PC-3 (cell line): Measurements from ENCODE around the gene AANAT. TPM values are rescaled to one million over a fixed set of nuclear protein-coding genes. Genes with fewer than 3 reads are reported as not detected.

Source experiments
- ATAC-seq: fragments of 200-7000 bp; cut with Tn5 transposase; 2 replicates; pipeline ENCODE4 v1.9.1; 2020; ENCODE audit warnings: mild to moderate bottlenecking, moderate library complexity
- BruUV-seq: library from RNA; stranded (reverse); fragments of 400-500 nt; replicated peaks from 2 replicates; lab custom pipeline; 2021; lab: Mats Ljungman, UMichigan
- CTCF ChIA-PET: fragments of 300-600 bp; sonication (Branson Sonifier 250); formaldehyde crosslinking; loops from one replicate; lab custom pipeline; 2022; ENCODE audit warnings: antibody characterized with exemption; lab: Charles Lee
- POLR2A ChIA-PET: fragments of 300-600 bp; sonication (Branson Sonifier 250); formaldehyde crosslinking; loops from one replicate; lab custom pipeline; 2022; ENCODE audit warnings: antibody characterized with exemption; ENCODE audit not compliant: unreplicated experiment; lab: Charles Lee
- DNase-seq: peaks from one replicate; pipeline ENCODE4 v3.0.0-alpha.2; 2015
- H2AFZ ChIP-seq: fragments of 300-600 bp; sonication (generic); 2 replicates; pipeline ENCODE4 v1.6.0; 2016; ENCODE audit warnings: antibody characterized with exemption, low read length
- H3F3A ChIP-seq: fragments of 300-600 bp; sonication (generic); one replicate; pipeline ENCODE4 v1.6.0; 2017; ENCODE audit warnings: antibody characterized with exemption, low read length, control low read depth, mild to moderate bottlenecking; ENCODE audit not compliant: unreplicated experiment
- H3K27ac ChIP-seq: fragments of 300-600 bp; sonication (generic); 2 replicates; pipeline ENCODE4 v1.5.1; 2016; ENCODE audit warnings: mild to moderate bottlenecking, low read length
- H3K27me3 ChIP-seq: fragments of 300-600 bp; sonication (generic); 2 replicates; pipeline ENCODE4 v1.6.1; 2016; ENCODE audit warnings: low read length, mixed read lengths
- H3K36me3 ChIP-seq: fragments of 300-600 bp; sonication (generic); 2 replicates; pipeline ENCODE4 v1.6.1; 2016; ENCODE audit warnings: low read depth, mixed run types, low read length, mixed read lengths
- H3K4me1 ChIP-seq: fragments of 300-600 bp; sonication (generic); 2 replicates; pipeline ENCODE4 v1.5.1; 2016; ENCODE audit warnings: low read length; ENCODE audit not compliant: insufficient read depth
- H3K4me2 ChIP-seq: fragments of 300-600 bp; sonication (generic); 2 replicates; pipeline ENCODE4 v1.6.0; 2016; ENCODE audit warnings: low read length
- H3K4me3 ChIP-seq: fragments of 300-600 bp; sonication (generic); 2 replicates; pipeline ENCODE4 v1.5.1; 2016; ENCODE audit warnings: mild to moderate bottlenecking, low read length, mixed read lengths
- H3K79me2 ChIP-seq: fragments of 300-600 bp; sonication (generic); 2 replicates; pipeline ENCODE4 v1.6.1; 2017; ENCODE audit warnings: low read length, mixed read lengths
- H3K9ac ChIP-seq: fragments of 300-600 bp; sonication (generic); 2 replicates; pipeline ENCODE4 v1.6.0; 2016; ENCODE audit warnings: mild to moderate bottlenecking, low read length
- H3K9me2 ChIP-seq: fragments of 300-600 bp; sonication (generic); replicated peaks from 2 replicates; pipeline ENCODE4 v1.6.1; 2016; ENCODE audit warnings: mixed run types, low read length, mixed read lengths
- H3K9me3 ChIP-seq: fragments of 300-600 bp; sonication (generic); 2 replicates; pipeline ENCODE4 v1.6.1; 2016; ENCODE audit warnings: low read length, mixed read lengths
- H4K20me1 ChIP-seq: fragments of 300-600 bp; sonication (generic); 2 replicates; pipeline ENCODE4 v1.6.1; 2016; ENCODE audit warnings: low read length, mixed read lengths
- EZH2 ChIP-seq: fragments of 300-600 bp; sonication (generic); IDR thresholded peaks from one replicate; pipeline ENCODE4 v1.6.1; 2017; ENCODE audit warnings: antibody characterized with exemption, mild to moderate bottlenecking, low read length; ENCODE audit not compliant: unreplicated experiment
- EZH2phosphoT487 ChIP-seq: fragments of 300-600 bp; sonication (generic); IDR thresholded peaks from 2 replicates; pipeline ENCODE4 v1.6.1; 2018; ENCODE audit warnings: mild to moderate bottlenecking, antibody characterized with exemption, low read length, borderline replicate concordance
- intact Hi-C: fragments of 100-400 bp; cut with micrococcal nuclease; formaldehyde crosslinking; loops from 2 replicates; pipeline ENCODE4 v1.9.0; 2023
- total RNA-seq: library from RNA; depleted of rRNA; stranded (reverse); fragments of >200 nt; gene quantifications from 2 replicates; pipeline ENCODE4 v1.2.3, GENCODE V29; 2014
- TF ChIP-seq, protein P1 (sequence below): fragments of 300-600 bp; sonication (generic); conservative IDR thresholded peaks from 2 replicates; pipeline ENCODE4 v1.5.1; 2017; ENCODE audit warnings: antibody characterized with exemption, low read depth, mild to moderate bottlenecking, low read length

The AANAT gene
- total RNA-seq, 1 experiment from 2014 or later = not detected

DNA sequence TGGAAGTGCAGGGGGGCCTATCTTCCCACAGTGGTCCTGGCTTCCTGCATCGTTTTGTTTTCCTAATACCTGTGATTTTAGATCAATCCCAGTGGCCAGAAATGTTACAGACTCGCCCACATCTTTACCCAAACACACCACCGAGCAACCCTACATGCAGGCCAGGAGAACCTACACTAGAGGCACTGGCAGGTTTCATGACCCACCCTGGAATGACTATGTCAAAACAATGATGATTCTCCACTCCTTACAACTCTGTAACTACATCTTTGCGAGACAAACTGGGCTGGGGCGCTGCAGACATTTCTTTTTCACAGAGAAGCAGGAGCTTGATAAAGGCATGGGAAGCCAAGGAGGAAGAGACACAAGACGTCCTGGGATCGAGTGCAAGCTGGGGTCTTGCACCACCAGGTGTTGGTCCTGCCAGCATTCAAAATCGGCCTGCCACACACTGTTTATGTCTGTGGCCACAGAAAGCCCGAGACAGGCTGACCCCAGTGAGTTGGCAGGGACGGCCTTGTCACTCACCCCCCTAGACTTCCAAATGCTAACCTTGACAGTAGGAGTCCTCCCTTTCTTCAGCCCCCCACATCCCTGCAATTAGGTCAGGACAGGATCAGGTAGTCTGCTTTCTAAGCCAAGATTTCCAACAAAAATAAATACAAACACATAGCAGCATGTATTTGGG lies 46.9 kb upstream of the AANAT start:
- POLR2A ChIA-PET = no interaction called here

DNA sequence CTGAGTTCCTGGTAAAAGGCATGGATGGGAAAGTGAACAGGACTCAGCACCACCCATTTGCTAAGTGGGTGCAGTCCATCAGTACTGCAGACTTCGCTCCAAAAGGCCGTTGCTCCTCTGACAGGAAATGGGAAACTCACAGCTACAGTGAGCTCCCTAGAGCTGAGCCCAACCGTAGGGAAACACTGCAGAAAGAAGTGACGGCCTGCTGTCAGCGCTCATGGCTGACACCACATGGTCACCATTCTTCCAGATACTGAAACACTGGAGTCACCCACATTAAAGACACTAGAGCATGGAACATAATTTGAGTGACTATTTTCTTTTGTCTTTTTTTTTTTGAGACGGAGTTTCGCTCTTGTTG lies 46.4 kb upstream of the AANAT start:
- Histone ChIP-seq H4K20me1 (peaks cover 24% of the 10 kb centered on the region), H3K9me3 (no peaks in the 10 kb centered on the region), H3K4me3 (no peak overlapping the region), H3K4me1 (no peaks in the 10 kb centered on the region), H3K4me2 (no peak overlapping the region), H2AFZ (no peak overlapping the region), H3K9me2 (no peaks in the 10 kb centered on the region), H3K27ac (no peak overlapping the region), H3K79me2 (peaks cover 89% of the 10 kb centered on the region), H3K27me3 (no peaks in the 10 kb centered on the region), H3K9ac (no peak overlapping the region), H3F3A (no peaks in the 10 kb centered on the region), H3K36me3 (peaks cover 15% of the 10 kb centered on the region; the same call in 1 of the 2 replicates)
- BruUV-seq = no TSS peak
- ChIA-PET CTCF (no interaction called here), POLR2A (no interaction called here)
- ATAC-seq = no peak; the same call in 1 of the 2 replicates
- TF ChIP-seq, protein P1, sequence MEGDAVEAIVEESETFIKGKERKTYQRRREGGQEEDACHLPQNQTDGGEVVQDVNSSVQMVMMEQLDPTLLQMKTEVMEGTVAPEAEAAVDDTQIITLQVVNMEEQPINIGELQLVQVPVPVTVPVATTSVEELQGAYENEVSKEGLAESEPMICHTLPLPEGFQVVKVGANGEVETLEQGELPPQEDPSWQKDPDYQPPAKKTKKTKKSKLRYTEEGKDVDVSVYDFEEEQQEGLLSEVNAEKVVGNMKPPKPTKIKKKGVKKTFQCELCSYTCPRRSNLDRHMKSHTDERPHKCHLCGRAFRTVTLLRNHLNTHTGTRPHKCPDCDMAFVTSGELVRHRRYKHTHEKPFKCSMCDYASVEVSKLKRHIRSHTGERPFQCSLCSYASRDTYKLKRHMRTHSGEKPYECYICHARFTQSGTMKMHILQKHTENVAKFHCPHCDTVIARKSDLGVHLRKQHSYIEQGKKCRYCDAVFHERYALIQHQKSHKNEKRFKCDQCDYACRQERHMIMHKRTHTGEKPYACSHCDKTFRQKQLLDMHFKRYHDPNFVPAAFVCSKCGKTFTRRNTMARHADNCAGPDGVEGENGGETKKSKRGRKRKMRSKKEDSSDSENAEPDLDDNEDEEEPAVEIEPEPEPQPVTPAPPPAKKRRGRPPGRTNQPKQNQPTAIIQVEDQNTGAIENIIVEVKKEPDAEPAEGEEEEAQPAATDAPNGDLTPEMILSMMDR = no peak
- no peak for TF ChIP-seq EZH2phosphoT487
- no peak for TF ChIP-seq EZH2
- DNase-seq = no peak
- intact Hi-C loops = no loop called here

More for the DNA sequence above, 46.9 kb upstream of the AANAT start:
- Histone ChIP-seq H3K9me3 (no peaks in the 10 kb centered on the region), H3K9me2 (no peaks in the 10 kb centered on the region), H3K4me3 (no peak overlapping the region), H4K20me1 (peaks cover 24% of the 10 kb centered on the region), H3K9ac (no peak overlapping the region), H3K4me2 (no peak overlapping the region), H3K27me3 (no peaks in the 10 kb centered on the region), H3K79me2 (peaks cover 87% of the 10 kb centered on the region), H3F3A (no peaks in the 10 kb centered on the region), H2AFZ (no peak overlapping the region), H3K27ac (no peak overlapping the region), H3K4me1 (no peaks in the 10 kb centered on the region), H3K36me3 (peaks cover 15% of the 10 kb centered on the region; the same call in 1 of the 2 replicates)
- DNase-seq (no peak), ATAC-seq (no peak)
- CTCF ChIA-PET = no interaction called here
- TF ChIP-seq EZH2phosphoT487 (no peak), EZH2 (no peak)
- TF ChIP-seq, protein P1 = no peak
- intact Hi-C loops = no loop called here
- BruUV-seq = no TSS peak

- H3K4me2 ChIP-seq = no peak overlapping the region
- H3K4me1 ChIP-seq = no peaks in the 10 kb centered on the region
- ATAC-seq = no peak
- H3K4me3 ChIP-seq = no peak overlapping the region
- H2AFZ ChIP-seq = no peak overlapping the region
- peaks cover 23% of the 10 kb centered on the region for H4K20me1 ChIP-seq
- TF ChIP-seq, protein P1 = no peak
- TF ChIP-seq EZH2 = no peak
- TF ChIP-seq EZH2phosphoT487 = no peak
- H3K36me3 ChIP-seq = peaks cover 7% of the 10 kb centered on the region; the same call in 1 of the 2 replicates
- peaks cover 89% of the 10 kb centered on the region for H3K79me2 ChIP-seq
- no peaks in the 10 kb centered on the region for H3F3A ChIP-seq
- H3K9me3 ChIP-seq = no peaks in the 10 kb centered on the region
- DNase-seq = no peak
- no peaks in the 10 kb centered on the region for H3K27me3 ChIP-seq
- no peak overlapping the region for H3K9ac ChIP-seq
- ChIA-PET POLR2A (no interaction called here), CTCF (no interaction called here)
- no peaks in the 10 kb centered on the region for H3K9me2 ChIP-seq
- H3K27ac ChIP-seq = no peak overlapping the region
- no TSS peak for BruUV-seq
- intact Hi-C loops = no loop called here
These were observed 45.0 kb upstream of the AANAT start for GRCh38 chr17:76422406-76422805.
